HepG2 (cell line): ENCODE results near the gene CYP17A1. TPM values are rescaled to one million over a fixed set of nuclear protein-coding genes. Genes with fewer than 3 reads are reported as not detected.
A peak's percentile ranks its signal among the peaks of the same experiment; 100 is the strongest.

Source experiments
- CREB1 ChIP-seq, 2 experiments: fragments of 450-650 bp in 1 of 2; IDR thresholded peaks; 2 replicates each; pipeline ENCODE4 v1.6.1; 2016 to 2017; ENCODE audit warnings: control low read depth in 1 of 2, mild to moderate bottlenecking in 1 of 2, missing compliant biosample characterization in 1 of 2, missing genetic modification characterization in 1 of 2
- FOXJ3 ChIP-seq: sonication (generic); formaldehyde crosslinking; IDR thresholded peaks from 2 replicates; pipeline ENCODE4 v1.4.0; 2020; ENCODE audit warnings: missing genetic modification reagents, mild to moderate bottlenecking, borderline replicate concordance
- GPN1 ChIP-seq: sonication (generic); formaldehyde crosslinking; IDR thresholded peaks from 2 replicates; pipeline ENCODE4 v1.5.1; 2020; ENCODE audit warnings: missing genetic modification reagents, borderline replicate concordance
- HCFC1 ChIP-seq: fragments of 150-350 bp; IDR thresholded peaks from 2 replicates; pipeline ENCODE4 v1.6.1; 2014; ENCODE audit warnings: low read depth, low read length
- HMGA1 ChIP-seq: sonication (generic); formaldehyde crosslinking; conservative IDR thresholded peaks from 2 replicates; pipeline ENCODE4 v1.4.0; 2020; ENCODE audit warnings: missing genetic modification reagents
- HOXA5 ChIP-seq: sonication (generic); formaldehyde crosslinking; IDR thresholded peaks from 2 replicates; pipeline ENCODE4 v1.4.0; 2020; ENCODE audit warnings: missing genetic modification reagents
- KDM5A ChIP-seq: fragments of 200-600 bp; sonication (generic); IDR thresholded peaks from 2 replicates; pipeline ENCODE4 v1.7.0; 2018; ENCODE audit warnings: antibody characterized with exemption, mild to moderate bottlenecking, low read length, borderline replicate concordance
- MEF2D ChIP-seq: sonication (generic); formaldehyde crosslinking; IDR thresholded peaks from 2 replicates; pipeline ENCODE4 v1.5.1; 2020; ENCODE audit warnings: mild to moderate bottlenecking, missing genetic modification reagents
- MIER3 ChIP-seq: IDR thresholded peaks from 2 replicates; pipeline ENCODE4 v1.6.1; 2016; ENCODE audit warnings: missing compliant biosample characterization, borderline replicate concordance
- MTF2 ChIP-seq: sonication (generic); formaldehyde crosslinking; IDR thresholded peaks from 2 replicates; pipeline ENCODE4 v1.5.0; 2020; ENCODE audit warnings: missing genetic modification reagents, borderline replicate concordance
- MYC ChIP-seq: sonication (generic); formaldehyde crosslinking; IDR thresholded peaks from 2 replicates; pipeline ENCODE4 v1.9.0; 2021; ENCODE audit warnings: missing genetic modification reagents, borderline replicate concordance
- NCOA5 ChIP-seq: sonication (generic); formaldehyde crosslinking; IDR thresholded peaks from 2 replicates; pipeline ENCODE4 v1.4.0; 2020; ENCODE audit warnings: missing genetic modification reagents
- NFKB2 ChIP-seq: sonication (generic); formaldehyde crosslinking; IDR thresholded peaks from 2 replicates; pipeline ENCODE4 v1.4.0; 2020; ENCODE audit warnings: missing genetic modification reagents, borderline replicate concordance
- PHF8 ChIP-seq: sonication (generic); formaldehyde crosslinking; IDR thresholded peaks from 2 replicates; pipeline ENCODE4 v1.5.0; 2020; ENCODE audit warnings: missing genetic modification reagents
- RELA ChIP-seq: sonication (generic); formaldehyde crosslinking; IDR thresholded peaks from 2 replicates; pipeline ENCODE4 v1.4.0; 2020; ENCODE audit warnings: missing genetic modification reagents
- TEAD3 ChIP-seq: optimal IDR thresholded peaks from 2 replicates; pipeline ENCODE3; 2016; ENCODE audit warnings: borderline replicate concordance
- ZNF12 ChIP-seq: sonication (generic); formaldehyde crosslinking; IDR thresholded peaks from 2 replicates; pipeline ENCODE4 v1.5.0; 2020; ENCODE audit warnings: missing genetic modification reagents
- ZNF143 ChIP-seq: sonication (generic); formaldehyde crosslinking; IDR thresholded peaks from 2 replicates; pipeline ENCODE4 v1.4.0; 2020; ENCODE audit warnings: missing genetic modification reagents
- ZNF546 ChIP-seq: sonication (generic); formaldehyde crosslinking; conservative IDR thresholded peaks from 2 replicates; pipeline ENCODE4 v1.8.1; 2023; ENCODE audit warnings: mild to moderate bottlenecking, missing genetic modification reagents
- ZNF563 ChIP-seq: sonication (generic); formaldehyde crosslinking; IDR thresholded peaks from 2 replicates; pipeline ENCODE4 v1.8.0; 2022; ENCODE audit warnings: mild to moderate bottlenecking, moderate library complexity, missing genetic modification reagents
- ZNF766 ChIP-seq: sonication (generic); formaldehyde crosslinking; IDR thresholded peaks from 2 replicates; pipeline ENCODE4 v1.5.0; 2020; ENCODE audit warnings: missing genetic modification reagents, borderline replicate concordance
- ZNF83 ChIP-seq: sonication (generic); formaldehyde crosslinking; IDR thresholded peaks from 2 replicates; pipeline ENCODE4 v1.4.0; 2020; ENCODE audit warnings: missing genetic modification reagents, mild to moderate bottlenecking, borderline replicate concordance
- polyA plus RNA-seq, 8 experiments: library from polyadenylated mRNA; depleted of rRNA in 3 of 8; stranded (reverse) in 7 of 8; unstranded in 1 of 8; fragments of >200 nt; fragmentation: Illumina TruSeq in 4 of 8; extraction: Trizol in 4 of 8; gene quantifications; 2 replicates each; pipeline versions ENCODE4 v1.2.1 to v1.2.3, GENCODE V29; 2011 to 2016; ENCODE audit warnings: low read depth in 4 of 8, missing spikeins in 1 of 8, mixed read lengths in 1 of 8; ENCODE audit not compliant: insufficient read depth in 1 of 8
- total RNA-seq, 5 experiments: library from RNA; depleted of rRNA; stranded (reverse); fragments of >200 nt; fragmentation: Illumina TruSeq; extraction: Trizol; gene quantifications; 2 replicates each; pipeline ENCODE4 v1.2.3, GENCODE V29; 2016; ENCODE audit warnings: low read depth in 1 of 5
- TF ChIP-seq, protein P1 (sequence below): sonication (generic); formaldehyde crosslinking; IDR thresholded peaks from 2 replicates; pipeline ENCODE4 v1.9.0; 2021; ENCODE audit warnings: missing genetic modification reagents, mild to moderate bottlenecking, borderline replicate concordance
- TF ChIP-seq, protein P2 (sequence below): sonication (generic); formaldehyde crosslinking; IDR thresholded peaks from 2 replicates; pipeline ENCODE4 v1.9.0; 2021; ENCODE audit warnings: missing genetic modification reagents, mild to moderate bottlenecking, borderline replicate concordance
- TF ChIP-seq, protein P3 (sequence below): IDR thresholded peaks from 2 replicates; pipeline ENCODE4 v1.6.1; 2016; ENCODE audit warnings: low read depth
- TF ChIP-seq, protein P4 (sequence below): sonication (generic); formaldehyde crosslinking; conservative IDR thresholded peaks from 2 replicates; pipeline ENCODE4 v1.4.0; 2020; ENCODE audit warnings: missing genetic modification reagents

CYP17A1 gene
- total and polyA plus RNA-seq, 2 of the 13 experiments (the other 11 are each of a cell fraction or from before 2014, with no cell fraction given): 0.13 to 1.1 TPM

DNA sequence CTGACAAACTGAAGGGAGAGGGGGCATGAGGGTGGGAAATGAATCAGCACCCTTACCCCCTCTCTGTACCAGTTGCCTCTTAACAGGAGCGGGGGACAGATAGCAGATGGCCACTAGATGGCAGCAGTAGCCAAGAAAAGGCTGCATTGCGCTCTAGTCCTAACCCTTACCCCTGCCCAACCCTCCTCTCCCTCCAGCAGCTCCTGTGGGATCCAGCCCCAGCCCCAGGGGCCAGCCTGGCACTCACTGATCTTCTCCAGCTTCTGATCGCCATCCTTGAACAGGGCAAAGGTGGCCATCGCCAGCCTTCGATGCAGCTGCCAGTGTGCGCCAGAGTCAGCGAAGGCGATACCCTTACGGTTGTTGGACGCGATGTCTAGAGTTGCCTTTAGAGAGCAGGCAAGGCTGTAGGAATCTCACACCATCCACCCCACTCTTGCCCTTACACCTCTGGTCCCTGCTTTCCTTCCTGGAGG is 2.2 kb downstream of the CYP17A1 start (continued):
- no peak for TF ChIP-seq MTF2
- TF ChIP-seq, protein P1, sequence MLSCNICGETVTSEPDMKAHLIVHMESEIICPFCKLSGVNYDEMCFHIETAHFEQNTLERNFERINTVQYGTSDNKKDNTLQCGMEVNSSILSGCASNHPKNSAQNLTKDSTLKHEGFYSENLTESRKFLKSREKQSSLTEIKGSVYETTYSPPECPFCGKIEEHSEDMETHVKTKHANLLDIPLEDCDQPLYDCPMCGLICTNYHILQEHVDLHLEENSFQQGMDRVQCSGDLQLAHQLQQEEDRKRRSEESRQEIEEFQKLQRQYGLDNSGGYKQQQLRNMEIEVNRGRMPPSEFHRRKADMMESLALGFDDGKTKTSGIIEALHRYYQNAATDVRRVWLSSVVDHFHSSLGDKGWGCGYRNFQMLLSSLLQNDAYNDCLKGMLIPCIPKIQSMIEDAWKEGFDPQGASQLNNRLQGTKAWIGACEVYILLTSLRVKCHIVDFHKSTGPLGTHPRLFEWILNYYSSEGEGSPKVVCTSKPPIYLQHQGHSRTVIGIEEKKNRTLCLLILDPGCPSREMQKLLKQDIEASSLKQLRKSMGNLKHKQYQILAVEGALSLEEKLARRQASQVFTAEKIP (CRISPR knock-in tag): no peak
- TF ChIP-seq PHF8 (CRISPR knock-in tag): no peak
- TF ChIP-seq CREB1 (IDR thresholded peaks at IDR 0.05): no peak
- no peak for TF ChIP-seq CREB1 (CRISPR knock-in tag; IDR thresholded peaks at IDR 0.05)
- TF ChIP-seq FOXJ3 (CRISPR knock-in tag): no peak
- TF ChIP-seq, protein P2, sequence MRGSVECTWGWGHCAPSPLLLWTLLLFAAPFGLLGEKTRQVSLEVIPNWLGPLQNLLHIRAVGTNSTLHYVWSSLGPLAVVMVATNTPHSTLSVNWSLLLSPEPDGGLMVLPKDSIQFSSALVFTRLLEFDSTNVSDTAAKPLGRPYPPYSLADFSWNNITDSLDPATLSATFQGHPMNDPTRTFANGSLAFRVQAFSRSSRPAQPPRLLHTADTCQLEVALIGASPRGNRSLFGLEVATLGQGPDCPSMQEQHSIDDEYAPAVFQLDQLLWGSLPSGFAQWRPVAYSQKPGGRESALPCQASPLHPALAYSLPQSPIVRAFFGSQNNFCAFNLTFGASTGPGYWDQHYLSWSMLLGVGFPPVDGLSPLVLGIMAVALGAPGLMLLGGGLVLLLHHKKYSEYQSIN: no peak
- no peak for TF ChIP-seq TEAD3 (CRISPR knock-in tag)
- no peak for TF ChIP-seq ZNF766 (CRISPR knock-in tag)
- TF ChIP-seq MEF2D: no peak
- no peak for TF ChIP-seq NCOA5 (CRISPR knock-in tag)
- TF ChIP-seq ZNF12 (CRISPR knock-in tag): no peak
- TF ChIP-seq HCFC1: no peak
- no peak for TF ChIP-seq MIER3 (CRISPR knock-in tag)
- TF ChIP-seq, protein P3, sequence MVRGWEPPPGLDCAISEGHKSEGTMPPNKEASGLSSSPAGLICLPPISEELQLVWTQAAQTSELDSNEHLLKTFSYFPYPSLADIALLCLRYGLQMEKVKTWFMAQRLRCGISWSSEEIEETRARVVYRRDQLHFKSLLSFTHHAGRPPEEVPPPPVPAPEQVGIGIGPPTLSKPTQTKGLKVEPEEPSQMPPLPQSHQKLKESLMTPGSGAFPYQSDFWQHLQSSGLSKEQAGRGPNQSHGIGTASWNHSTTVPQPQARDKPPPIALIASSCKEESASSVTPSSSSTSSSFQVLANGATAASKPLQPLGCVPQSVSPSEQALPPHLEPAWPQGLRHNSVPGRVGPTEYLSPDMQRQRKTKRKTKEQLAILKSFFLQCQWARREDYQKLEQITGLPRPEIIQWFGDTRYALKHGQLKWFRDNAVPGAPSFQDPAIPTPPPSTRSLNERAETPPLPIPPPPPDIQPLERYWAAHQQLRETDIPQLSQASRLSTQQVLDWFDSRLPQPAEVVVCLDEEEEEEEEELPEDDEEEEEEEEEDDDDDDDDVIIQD: no peak
- TF ChIP-seq HMGA1: no peak
- TF ChIP-seq ZNF563 (CRISPR knock-in tag): no peak
- peak; percentile 57; the same call in 1 of the 2 replicates for TF ChIP-seq NFKB2 (CRISPR knock-in tag)
- no peak for TF ChIP-seq GPN1 (CRISPR knock-in tag)
- TF ChIP-seq ZNF546 (CRISPR knock-in tag): no peak
- TF ChIP-seq, protein P4, sequence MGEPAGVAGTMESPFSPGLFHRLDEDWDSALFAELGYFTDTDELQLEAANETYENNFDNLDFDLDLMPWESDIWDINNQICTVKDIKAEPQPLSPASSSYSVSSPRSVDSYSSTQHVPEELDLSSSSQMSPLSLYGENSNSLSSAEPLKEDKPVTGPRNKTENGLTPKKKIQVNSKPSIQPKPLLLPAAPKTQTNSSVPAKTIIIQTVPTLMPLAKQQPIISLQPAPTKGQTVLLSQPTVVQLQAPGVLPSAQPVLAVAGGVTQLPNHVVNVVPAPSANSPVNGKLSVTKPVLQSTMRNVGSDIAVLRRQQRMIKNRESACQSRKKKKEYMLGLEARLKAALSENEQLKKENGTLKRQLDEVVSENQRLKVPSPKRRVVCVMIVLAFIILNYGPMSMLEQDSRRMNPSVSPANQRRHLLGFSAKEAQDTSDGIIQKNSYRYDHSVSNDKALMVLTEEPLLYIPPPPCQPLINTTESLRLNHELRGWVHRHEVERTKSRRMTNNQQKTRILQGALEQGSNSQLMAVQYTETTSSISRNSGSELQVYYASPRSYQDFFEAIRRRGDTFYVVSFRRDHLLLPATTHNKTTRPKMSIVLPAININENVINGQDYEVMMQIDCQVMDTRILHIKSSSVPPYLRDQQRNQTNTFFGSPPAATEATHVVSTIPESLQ (CRISPR knock-in tag): no peak
- no peak for TF ChIP-seq KDM5A
- TF ChIP-seq ZNF143 (CRISPR knock-in tag): no peak
- 0 out of 2 replicates have a peak, but pooled peaks have one; percentile 21 for TF ChIP-seq MYC (CRISPR knock-in tag)
- TF ChIP-seq RELA (CRISPR knock-in tag): no peak
- 0 out of 2 replicates have a peak, but pooled peaks have one; percentile 52 for TF ChIP-seq ZNF83 (CRISPR knock-in tag)
- TF ChIP-seq HOXA5 (CRISPR knock-in tag): 0 out of 2 replicates have a peak, but pooled peaks have one; percentile 50
